IMR-90 (cell line): ENCODE results near the gene ATP8B2. TPM values are rescaled to one million over a fixed set of nuclear protein-coding genes. Genes with fewer than 3 reads are reported as not detected.

Experiments
- ATAC-seq: fragments of 200-7000 bp; cut with Tn5 transposase; 2 replicates; pipeline ENCODE4 v1.9.1; 2020; ENCODE audit warnings: low read depth, mild to moderate bottlenecking, moderate library complexity
- BruUV-seq: library from RNA; stranded (reverse); fragments of 400-500 nt; replicated peaks from 2 replicates; lab custom pipeline; 2021; lab: Mats Ljungman, UMichigan
- CTCF ChIA-PET: fragments of 300-600 bp; formaldehyde crosslinking; extraction: SDS; loops from one replicate; lab custom pipeline; 2021; ENCODE audit warnings: antibody characterized with exemption; lab: Yijun Ruan, JAX
- POLR2A ChIA-PET: fragments of 300-600 bp; sonication (Branson Sonifier 250); formaldehyde crosslinking; loops from one replicate; lab custom pipeline; 2022; ENCODE audit warnings: antibody characterized with exemption; ENCODE audit not compliant: unreplicated experiment; lab: Charles Lee
- DNase-seq: peaks from one replicate; pipeline ENCODE4 v3.0.0; 2013
- H2AFZ ChIP-seq: replicated peaks from 2 replicates; pipeline ENCODE3; 2013; ENCODE audit warnings: low read length, mild to moderate bottlenecking; ENCODE audit not compliant: poor library complexity
- H2AK5ac ChIP-seq: 2 replicates; pipeline ENCODE4 v1.6.1; 2013; ENCODE audit warnings: low read depth, low read length, inconsistent platforms
- H2AK9ac ChIP-seq: replicated peaks from 2 replicates; pipeline ENCODE3; 2013; ENCODE audit warnings: mild to moderate bottlenecking, low read depth, low read length, moderate library complexity; ENCODE audit not compliant: poor library complexity
- H2BK120ac ChIP-seq: 2 replicates; pipeline ENCODE4 v1.6.1; 2013; ENCODE audit warnings: low read depth, low read length, inconsistent platforms
- H2BK15ac ChIP-seq: 3 replicates; pipeline ENCODE4 v1.6.1; 2013; ENCODE audit warnings: low read depth, low read length, inconsistent platforms
- H2BK20ac ChIP-seq: 2 replicates; pipeline ENCODE4 v1.6.1; 2013; ENCODE audit warnings: low read depth, mild to moderate bottlenecking, inconsistent platforms, low read length, moderate library complexity
- H2BK5ac ChIP-seq: 2 replicates; pipeline ENCODE4 v1.6.1; 2013; ENCODE audit warnings: mild to moderate bottlenecking, low read depth, low read length, inconsistent platforms; ENCODE audit not compliant: poor library complexity, severe bottlenecking
- H3K14ac ChIP-seq: replicated peaks from 2 replicates; pipeline ENCODE4 v1.6.1; 2013; ENCODE audit warnings: low read depth, low read length, inconsistent platforms
- H3K18ac ChIP-seq: 2 replicates; pipeline ENCODE4 v1.6.1; 2013; ENCODE audit warnings: low read depth, low read length, control low read depth
- H3K23ac ChIP-seq: 2 replicates; pipeline ENCODE4 v1.6.1; 2013; ENCODE audit warnings: low read depth, low read length, inconsistent platforms
- H3K27ac ChIP-seq: 2 replicates; pipeline ENCODE4 v1.5.1; 2013; ENCODE audit warnings: mild to moderate bottlenecking, control low read depth, low read length; ENCODE audit not compliant: insufficient read depth
- H3K27me3 ChIP-seq: 2 replicates; pipeline ENCODE4 v1.6.1; 2013; ENCODE audit warnings: low read length; ENCODE audit not compliant: control insufficient read depth, insufficient read depth
- H3K36me3 ChIP-seq: 2 replicates; pipeline ENCODE4 v1.6.1; 2013; ENCODE audit warnings: low read length, mixed read lengths; ENCODE audit not compliant: control insufficient read depth, insufficient read depth
- H3K4ac ChIP-seq: 2 replicates; pipeline ENCODE4 v1.6.1; 2013; ENCODE audit warnings: low read depth, low read length, inconsistent platforms
- H3K4me1 ChIP-seq: 2 replicates; pipeline ENCODE4 v1.6.1; 2013; ENCODE audit warnings: low read length, mixed read lengths; ENCODE audit not compliant: control insufficient read depth, insufficient read depth
- H3K4me2 ChIP-seq: 2 replicates; pipeline ENCODE4 v1.6.1; 2013; ENCODE audit warnings: low read depth, mild to moderate bottlenecking, control low read depth, low read length, moderate library complexity
- H3K4me3 ChIP-seq: 2 replicates; pipeline ENCODE4 v1.5.1; 2013; ENCODE audit warnings: low read depth, mild to moderate bottlenecking, control low read depth, low read length, moderate library complexity; ENCODE audit not compliant: insufficient read depth
- H3K56ac ChIP-seq: 2 replicates; pipeline ENCODE4 v1.6.1; 2013; ENCODE audit warnings: low read length, inconsistent platforms; ENCODE audit not compliant: insufficient read depth; ENCODE audit errors: extremely low read depth
- H3K79me1 ChIP-seq, 2 experiments: 2 replicates each; pipeline ENCODE4 v1.6.1; 2013; ENCODE audit warnings: low read length in 2 of 2, inconsistent platforms in 1 of 2, low read depth in 1 of 2
- H3K9ac ChIP-seq: 2 replicates; pipeline ENCODE4 v1.6.1; 2013; ENCODE audit warnings: low read depth, low read length, control low read depth
- H3K9me1 ChIP-seq: 2 replicates; pipeline ENCODE4 v1.6.1; 2013; ENCODE audit warnings: low read length, inconsistent platforms; ENCODE audit not compliant: insufficient read depth
- H3K9me3 ChIP-seq: 2 replicates; pipeline ENCODE4 v1.6.1; 2013; ENCODE audit warnings: low read length; ENCODE audit not compliant: control insufficient read depth, insufficient read depth
- H4K20me1 ChIP-seq: 2 replicates; pipeline ENCODE4 v1.6.1; 2013; ENCODE audit warnings: low read length, inconsistent platforms; ENCODE audit not compliant: insufficient read depth
- H4K5ac ChIP-seq: 2 replicates; pipeline ENCODE4 v1.6.1; 2013; ENCODE audit warnings: mild to moderate bottlenecking, low read depth, low read length, control low read depth
- H4K8ac ChIP-seq, 2 experiments: 2 replicates each; pipeline ENCODE4 v1.6.1; 2013; ENCODE audit warnings: low read depth in 2 of 2, low read length in 2 of 2, control low read depth in 1 of 2, inconsistent platforms in 1 of 2
- H4K91ac ChIP-seq: 2 replicates; pipeline ENCODE4 v1.6.1; 2013; ENCODE audit warnings: low read depth, low read length, inconsistent platforms; ENCODE audit not compliant: insufficient read depth
- BHLHE40 ChIP-seq: fragments of 150-350 bp; IDR thresholded peaks from 2 replicates; pipeline ENCODE4 v1.6.1; 2016; ENCODE audit warnings: mild to moderate bottlenecking, low read depth, low read length
- CEBPB ChIP-seq: IDR thresholded peaks from 2 replicates; pipeline ENCODE4 v1.6.1; 2012; ENCODE audit warnings: low read depth, low read length, improper control_type of control experiment
- CTCF ChIP-seq: conservative IDR thresholded peaks from 2 replicates; pipeline ENCODE4 v1.5.1; 2012; ENCODE audit warnings: mild to moderate bottlenecking, low read depth, low read length, improper control_type of control experiment
- FOS ChIP-seq: fragments of 150-350 bp; IDR thresholded peaks from 2 replicates; pipeline ENCODE4 v1.6.1; 2016; ENCODE audit warnings: low read depth, low read length
- MAFK ChIP-seq: IDR thresholded peaks from 2 replicates; pipeline ENCODE4 v1.6.1; 2012; ENCODE audit warnings: low read depth, low read length, improper control_type of control experiment
- MAZ ChIP-seq: IDR thresholded peaks from 2 replicates; pipeline ENCODE4 v1.6.1; 2012; ENCODE audit warnings: low read depth, mild to moderate bottlenecking, low read length, improper control_type of control experiment, moderate library complexity, borderline replicate concordance
- MXI1 ChIP-seq: IDR thresholded peaks from 2 replicates; pipeline ENCODE4 v1.6.1; 2012; ENCODE audit warnings: low read depth, mild to moderate bottlenecking, low read length, moderate library complexity, borderline replicate concordance
- WGBS, 2 experiments: methylation state at CpG; one replicate each; pipeline versions ENCODE4 v1.1.5 to v1.1.7; 2013; ENCODE audit warnings: missing lambda C conversion rate in 2 of 2; ENCODE audit not compliant: insufficient read length in 1 of 2; ENCODE audit errors: extremely low coverage in 2 of 2; 5-methylcytosine and 5-hydroxymethylcytosine counted together
- dilution Hi-C: fragments of 300-500 bp; cut with HindIII; formaldehyde crosslinking; loops from one replicate; pipeline ENCODE4 v1.14.3; 2018; ENCODE audit warnings: low sequenced_read_pairs; ENCODE audit not compliant: unreplicated experiment
- in situ Hi-C: fragments of 300-500 bp; cut with MboI; formaldehyde crosslinking; loops from 3 replicates; pipeline ENCODE4 v1.14.3; 2019; ENCODE audit warnings: low sequenced_read_pairs, inconsistent platforms, mixed read lengths
- intact Hi-C: fragments of 100-400 bp; cut with micrococcal nuclease; formaldehyde crosslinking; loops from 2 replicates; pipeline ENCODE4 v1.10.0; 2022
- polyA plus RNA-seq, 3 experiments: library from polyadenylated mRNA; depleted of rRNA; stranded (reverse); fragments of >200 nt; gene quantifications; 2 replicates each; pipeline ENCODE4 v1.2.3, GENCODE V29; 2012; ENCODE audit warnings: low replicate concordance in 1 of 3
- total RNA-seq: library from RNA; depleted of rRNA; stranded (reverse); fragments of >200 nt; gene quantifications from 2 replicates; pipeline ENCODE4 v1.2.3, GENCODE V29; 2012

Gene ATP8B2
- total and polyA plus RNA-seq, 2 of the 4 experiments (the other 2 are of a cell fraction) = 79.4 to 91.0 TPM

DNA sequence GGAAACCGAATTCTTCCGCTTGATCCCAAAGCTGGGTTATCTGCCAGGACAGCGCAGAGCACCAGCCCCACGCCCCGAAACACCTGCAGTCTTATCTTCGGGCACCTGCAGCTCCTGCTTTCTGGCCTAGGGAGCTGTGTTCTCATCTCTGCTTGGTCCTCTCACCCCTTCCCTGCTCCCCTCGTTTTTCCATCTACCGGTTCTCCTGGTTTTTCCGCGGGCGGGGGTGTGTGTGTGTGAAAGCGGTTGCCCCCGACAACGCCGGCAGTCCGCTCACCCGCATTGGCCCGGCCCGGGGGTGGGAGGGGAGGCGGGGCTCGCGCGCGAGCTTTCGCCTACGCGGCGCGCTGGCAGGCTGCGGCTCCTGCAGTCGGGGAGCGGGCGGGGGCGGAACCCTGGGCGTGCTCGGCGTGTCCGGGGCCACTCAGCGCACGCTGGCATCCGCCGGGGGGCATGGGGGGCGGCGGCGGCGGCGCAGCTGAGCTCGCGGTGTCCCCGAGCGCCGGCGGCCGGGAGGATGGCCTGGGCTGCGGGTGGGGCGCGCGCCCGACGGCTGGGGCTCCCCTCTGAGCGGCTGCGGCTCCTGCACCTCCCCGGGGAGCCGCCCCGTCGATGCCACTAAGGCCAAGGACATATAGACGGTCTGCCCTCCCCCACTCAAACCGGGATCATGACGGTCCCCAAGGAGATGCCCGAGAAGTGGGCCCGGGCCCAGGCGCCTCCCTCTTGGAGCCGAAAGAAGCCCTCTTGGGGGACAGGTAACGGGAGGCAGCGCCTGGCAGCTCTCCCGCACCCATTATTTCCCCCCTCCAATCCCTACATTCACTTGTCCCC is 3.2 kb downstream of the ATP8B2 start:
- no TSS peak for BruUV-seq

More for the DNA sequence above, 3.2 kb downstream of the ATP8B2 start:
- peak overlapping the region; percentile 80 for H2AFZ ChIP-seq
- no peak overlapping the region for H3K27ac ChIP-seq
- in situ Hi-C loops (no loop called here), dilution Hi-C loops (no loop called here), intact Hi-C loops (loop anchor here (5.0 kb wide), 1 partner anchor 131 kb away; no protein-coding TSS in a partner anchor)
- H3K4ac ChIP-seq = peak overlapping the region; percentile 33; the same call in 1 of the 2 replicates
- ATAC-seq (peak; percentile 56), DNase-seq (peak; percentile 62)
- 4% methylated on average over 33 of the region's 76 CpGs; no CpG with 5 or more reads in 1 of the 2 experiments for WGBS, 2 experiments
- POLR2A ChIA-PET = no interaction called here
- CTCF ChIA-PET = interaction anchor here (1.1 kb wide), 1 partner anchor 218 kb away, joined by 4 read pairs; no protein-coding TSS in a partner anchor
- no peak overlapping the region for H4K5ac ChIP-seq
- H3K4me2 ChIP-seq = peak overlapping the region; percentile 98
- no peak overlapping the region for H3K56ac ChIP-seq
- peaks cover 23% of the 10 kb centered on the region for H3K9me1 ChIP-seq
- peak overlapping the region; percentile 60 for H2AK9ac ChIP-seq
- H4K91ac ChIP-seq = 0 out of 2 replicates have a peak overlapping the region, but pooled peaks have one; percentile 24
- no peak overlapping the region; the same call in 1 of the 2 replicates for H3K14ac ChIP-seq
- H3K9me3 ChIP-seq = no peaks in the 10 kb centered on the region
- H3K27me3 ChIP-seq = no peaks in the 10 kb centered on the region; the same call in 1 of the 2 replicates
- no peak overlapping the region for H2BK5ac ChIP-seq
- no peak overlapping the region for H2BK20ac ChIP-seq
- H4K20me1 ChIP-seq = peaks cover 31% of the 10 kb centered on the region; the same call in 1 of the 2 replicates
- no peak overlapping the region for H2BK15ac ChIP-seq
- H3K4me3 ChIP-seq = peak overlapping the region; percentile 35
- TF ChIP-seq MAZ (peak; percentile 79; the same call in 1 of the 2 replicates), CEBPB (no peak), FOS (no peak), MAFK (no peak), BHLHE40 (peak; percentile 28), CTCF (no peak), MXI1 (peak; percentile 75; the same call in 1 of the 2 replicates)
- H2AK5ac ChIP-seq = peak overlapping the region; percentile 97; the same call in 1 of the 2 replicates
- peak overlapping the region; percentile 21 for H3K9ac ChIP-seq
- peaks cover 24 to 68% of the 10 kb centered on the region in 2 experiments for H3K79me1 ChIP-seq
- no peak overlapping the region for H3K18ac ChIP-seq
- H3K23ac ChIP-seq = peak overlapping the region; percentile 24; the same call in 1 of the 2 replicates
- H3K4me1 ChIP-seq = peaks cover 22% of the 10 kb centered on the region
- H4K8ac ChIP-seq = no peak overlapping the region
- peaks cover 29% of the 10 kb centered on the region for H3K36me3 ChIP-seq
- H2BK120ac ChIP-seq = no peak overlapping the region
